Renal cortex interstitium (tissue), 11 donors: ENCODE data around the gene FMNL3. TPM values are rescaled to one million over a fixed set of nuclear protein-coding genes. Genes with fewer than 3 reads are reported as not detected.

ENCODE experiments used
- DNase-seq, 11 donors: peaks; one replicate each; pipeline ENCODE4 v3.0.0-alpha.2; 2013; ENCODE audit warnings: low read depth in 9 of 11, low spot score in 4 of 11; ENCODE audit errors: extremely low read depth in 1 of 11
- polyA plus RNA-seq, 3 donors: library from polyadenylated mRNA; unstranded; fragments of 120-200 nt; gene quantifications; one replicate each; pipeline ENCODE4 v1.2.1, GENCODE V29; 2013; ENCODE audit not compliant: insufficient read length in 3 of 3

Gene FMNL3
- polyA plus RNA-seq, 3 donors, result 35.6 to 43.0 (median 35.7) TPM

DNA sequence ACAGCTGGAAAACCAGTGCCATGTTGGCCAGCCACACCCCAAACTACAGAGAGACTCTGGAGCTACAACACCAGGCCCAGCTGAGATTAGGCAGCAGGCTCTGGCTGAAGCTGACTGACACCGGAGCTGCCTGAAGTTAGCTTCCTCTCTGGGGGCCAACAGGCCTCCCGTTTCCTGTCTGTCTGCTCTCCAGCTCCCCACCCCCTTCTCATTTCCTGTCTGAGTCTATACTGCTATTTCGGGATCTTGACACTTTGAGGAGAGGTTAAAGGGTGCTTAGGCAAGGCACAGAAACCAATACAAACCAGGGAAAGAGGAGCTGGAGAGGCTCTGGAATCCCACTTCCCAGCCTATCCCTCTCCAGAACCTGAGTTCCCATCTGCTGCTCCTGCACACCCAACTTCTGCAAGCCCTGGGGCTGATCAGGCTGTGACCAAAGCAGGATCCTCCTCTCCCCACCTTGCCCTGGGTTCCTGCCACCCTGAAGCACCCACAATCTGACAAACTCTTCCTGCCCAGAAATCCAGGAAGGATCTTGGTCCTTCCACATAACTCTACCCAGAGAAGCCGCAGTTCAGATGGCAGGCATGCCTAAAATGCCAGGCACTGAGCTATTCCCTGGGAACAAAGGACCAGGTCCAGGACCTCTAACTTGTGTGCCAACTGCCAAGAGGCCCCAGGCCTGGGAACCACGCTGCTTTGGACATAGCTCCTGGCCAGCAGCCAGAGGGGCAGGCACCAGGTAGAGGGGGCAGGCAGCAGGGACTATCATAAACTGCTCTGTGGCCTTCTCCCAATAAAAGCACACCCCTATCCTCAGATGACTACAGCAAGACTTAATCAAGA, 44.0 kb downstream of the FMNL3 start:
- DNase-seq, result peak; percentile 59 to 88 (median 77)

GRCh38 chr12:49661746-49662145, 45.5 kb downstream of the FMNL3 start:
- DNase-seq, result no peak

- no peak for DNase-seq
Observed at GRCh38 chr12:49661191-49661590, 46.0 kb downstream of the FMNL3 start.

DNA sequence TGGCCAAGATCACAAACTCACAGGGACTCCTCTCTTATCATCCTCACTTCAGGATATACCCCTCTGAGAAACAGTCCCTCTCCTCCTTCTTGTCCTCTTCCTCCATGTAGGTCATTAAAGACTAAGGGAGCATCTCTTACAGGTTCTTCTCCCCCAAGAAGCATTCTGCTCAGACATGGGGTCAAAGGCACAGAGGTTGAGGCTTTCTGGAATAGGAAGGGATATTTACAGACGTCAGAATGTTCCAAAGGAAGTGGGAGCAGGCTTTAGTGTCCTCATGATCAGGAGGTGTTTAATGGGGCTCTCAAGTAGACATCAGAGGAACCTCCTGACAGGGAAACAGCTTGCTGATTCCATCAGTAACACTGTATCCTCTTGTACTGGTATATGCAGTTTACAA, 47.5 kb downstream of the FMNL3 start:
- DNase-seq, result no peak

GRCh38 chr12:49658276-49658675, 48.9 kb downstream of the FMNL3 start:
- no peak for DNase-seq

- no peak for DNase-seq
Observed at GRCh38 chr12:49655595-49656236, 51.5 kb downstream of the FMNL3 start.

DNA sequence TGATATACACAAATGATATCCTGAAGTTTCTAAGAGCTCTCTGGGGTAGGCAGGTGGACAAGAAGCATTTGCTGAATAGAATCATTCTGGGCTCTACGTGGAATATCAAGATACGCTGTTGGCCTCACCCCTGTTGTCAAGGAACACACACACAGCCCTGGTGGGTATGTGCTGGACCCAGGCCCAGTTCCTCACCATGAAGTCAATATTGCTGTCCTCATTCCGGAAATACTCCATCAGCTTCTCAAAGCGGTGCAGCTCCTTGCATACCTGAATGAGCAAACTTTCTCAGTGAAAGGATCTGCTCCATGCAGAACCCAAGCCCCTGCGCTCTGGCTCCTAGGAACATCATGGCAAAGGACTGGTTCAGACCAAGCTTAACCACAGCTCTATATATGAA, 52.5 kb downstream of the FMNL3 start:
- no peak for DNase-seq

DNA sequence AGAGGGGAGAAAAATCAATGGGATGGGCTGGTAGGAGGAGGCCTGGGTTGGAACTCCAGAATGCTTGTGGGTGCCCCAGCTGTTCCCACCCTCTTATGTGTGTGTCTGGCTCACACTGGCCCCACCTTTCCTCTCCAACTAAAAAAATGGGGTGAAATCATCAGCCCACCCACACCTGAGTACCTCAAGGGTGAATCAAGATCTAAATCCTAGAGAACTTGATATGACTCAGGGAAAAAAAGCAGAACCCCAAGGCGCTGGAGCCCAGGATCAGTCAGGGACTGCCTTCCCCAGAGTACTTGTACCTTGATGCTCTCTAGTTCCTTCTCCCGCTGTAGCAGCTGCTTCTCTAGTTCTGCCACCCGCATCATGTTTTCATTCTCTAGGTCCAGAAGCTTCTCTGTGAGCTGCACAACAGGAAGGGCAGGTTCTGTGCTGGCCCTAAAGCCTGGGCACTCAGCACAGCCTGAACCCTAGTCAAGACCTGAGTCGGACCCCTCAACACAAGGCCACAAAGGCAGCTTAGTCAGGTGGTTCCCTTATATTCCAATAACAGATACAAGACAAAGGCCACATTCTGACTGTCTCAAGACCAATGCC, 54.2 kb downstream of the FMNL3 start:
- DNase-seq, result no peak

- no peak for DNase-seq
Observed at GRCh38 chr12:49651855-49652254, 55.4 kb downstream of the FMNL3 start.

DNA sequence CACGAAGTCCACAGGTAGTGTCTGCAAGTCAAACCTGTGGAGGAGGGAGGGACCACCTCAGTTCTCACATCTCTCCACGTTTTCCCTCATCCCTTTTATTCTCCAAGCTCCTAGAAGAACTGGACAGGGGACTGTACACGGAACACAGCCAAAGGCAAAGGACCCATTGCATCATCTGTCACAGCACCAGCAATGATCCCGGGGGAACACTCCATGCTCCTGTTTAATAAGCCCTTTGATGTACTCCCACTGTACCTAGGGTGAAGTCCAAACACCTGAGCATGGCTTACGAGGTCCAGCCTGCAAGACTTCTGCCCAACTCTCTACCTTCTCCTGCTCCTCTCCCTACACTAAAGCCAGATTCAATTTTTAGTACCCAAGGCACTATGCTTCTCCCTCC, 57.3 kb downstream of the FMNL3 start:
- no peak for DNase-seq

DNA sequence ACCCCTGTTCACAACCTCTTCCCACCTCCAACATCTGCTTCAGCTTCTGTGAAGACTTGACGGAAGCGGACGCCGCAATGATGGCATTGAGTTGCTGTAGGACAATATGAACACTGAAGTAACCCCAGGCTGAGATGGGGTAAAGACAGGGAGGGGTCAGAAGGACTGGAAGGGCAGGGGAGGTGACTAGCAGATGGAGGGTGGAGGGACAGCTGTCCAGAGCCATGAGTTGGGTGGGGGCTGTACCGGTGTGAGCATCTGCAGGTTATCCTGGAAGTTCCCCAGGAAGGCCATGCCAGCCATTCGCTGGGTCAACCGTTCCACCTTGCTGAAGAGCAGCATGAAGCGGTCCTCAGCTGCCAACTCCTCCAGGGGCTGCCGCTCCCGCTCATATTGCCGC, 57.8 kb downstream of the FMNL3 start:
- no peak for DNase-seq

DNA sequence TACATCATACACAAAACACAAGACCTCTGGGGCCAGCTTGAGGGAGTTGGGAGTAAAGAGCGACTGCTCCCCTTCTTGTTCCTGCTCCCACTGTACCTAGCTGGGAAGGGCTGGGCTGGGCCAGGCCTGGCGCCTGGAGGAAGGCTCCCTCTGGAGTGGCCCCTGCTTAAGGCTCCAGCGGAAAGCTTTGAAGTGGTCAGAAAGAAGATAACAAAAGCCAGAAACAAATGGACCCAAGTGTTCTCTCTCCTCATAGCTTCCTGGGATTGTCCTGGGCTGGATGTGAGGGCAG, 58.5 kb downstream of the FMNL3 start:
- no peak for DNase-seq

DNA sequence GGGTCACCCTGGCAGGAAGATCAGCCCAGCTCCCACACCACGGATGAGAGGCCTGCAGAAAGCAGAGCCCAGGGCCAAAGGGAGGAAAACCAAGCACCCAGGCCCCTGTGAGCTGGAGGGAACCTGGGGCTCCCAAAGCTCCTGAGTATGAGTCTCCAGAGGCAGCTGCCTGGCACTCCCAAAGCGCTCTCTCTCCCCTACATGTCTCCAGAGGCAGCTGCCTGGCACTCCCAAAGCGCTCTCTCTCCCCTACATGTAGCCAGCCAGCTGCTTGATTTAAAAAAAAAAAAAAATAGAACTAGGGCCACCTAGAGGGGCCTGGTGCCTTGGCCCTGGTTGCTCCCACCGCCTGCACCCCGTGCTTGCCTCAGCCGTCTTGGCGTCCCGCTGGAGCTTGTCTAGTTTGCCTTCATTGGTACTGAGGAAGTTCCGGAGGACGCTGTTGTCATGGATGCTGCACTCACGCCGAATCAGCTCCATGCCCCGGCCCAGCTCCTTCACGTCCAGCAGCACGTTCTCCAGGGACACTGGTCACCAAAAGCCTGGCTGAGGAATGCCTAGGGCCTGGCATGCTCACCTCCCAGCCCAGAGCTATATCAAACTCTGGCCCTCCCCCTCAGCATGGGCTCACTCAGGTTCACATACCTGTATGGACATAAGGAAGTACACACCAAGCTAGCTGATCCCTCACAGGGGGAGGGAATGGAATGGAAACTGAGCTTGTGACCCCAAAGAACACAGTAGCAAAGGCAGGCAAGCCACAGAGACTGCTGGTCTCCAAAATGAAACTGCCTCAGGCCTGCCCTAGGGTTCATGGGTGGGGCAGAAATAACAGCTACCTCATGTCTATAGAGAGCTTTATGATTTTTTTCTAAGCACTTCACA, 59.1 kb downstream of the FMNL3 start:
- DNase-seq, result no peak

GRCh38 chr12:49646871-49647654, 60.1 kb downstream of the FMNL3 start:
- DNase-seq, result no peak

- no peak for DNase-seq
Observed at GRCh38 chr12:49646331-49646830, 60.8 kb downstream of the FMNL3 start.

DNA sequence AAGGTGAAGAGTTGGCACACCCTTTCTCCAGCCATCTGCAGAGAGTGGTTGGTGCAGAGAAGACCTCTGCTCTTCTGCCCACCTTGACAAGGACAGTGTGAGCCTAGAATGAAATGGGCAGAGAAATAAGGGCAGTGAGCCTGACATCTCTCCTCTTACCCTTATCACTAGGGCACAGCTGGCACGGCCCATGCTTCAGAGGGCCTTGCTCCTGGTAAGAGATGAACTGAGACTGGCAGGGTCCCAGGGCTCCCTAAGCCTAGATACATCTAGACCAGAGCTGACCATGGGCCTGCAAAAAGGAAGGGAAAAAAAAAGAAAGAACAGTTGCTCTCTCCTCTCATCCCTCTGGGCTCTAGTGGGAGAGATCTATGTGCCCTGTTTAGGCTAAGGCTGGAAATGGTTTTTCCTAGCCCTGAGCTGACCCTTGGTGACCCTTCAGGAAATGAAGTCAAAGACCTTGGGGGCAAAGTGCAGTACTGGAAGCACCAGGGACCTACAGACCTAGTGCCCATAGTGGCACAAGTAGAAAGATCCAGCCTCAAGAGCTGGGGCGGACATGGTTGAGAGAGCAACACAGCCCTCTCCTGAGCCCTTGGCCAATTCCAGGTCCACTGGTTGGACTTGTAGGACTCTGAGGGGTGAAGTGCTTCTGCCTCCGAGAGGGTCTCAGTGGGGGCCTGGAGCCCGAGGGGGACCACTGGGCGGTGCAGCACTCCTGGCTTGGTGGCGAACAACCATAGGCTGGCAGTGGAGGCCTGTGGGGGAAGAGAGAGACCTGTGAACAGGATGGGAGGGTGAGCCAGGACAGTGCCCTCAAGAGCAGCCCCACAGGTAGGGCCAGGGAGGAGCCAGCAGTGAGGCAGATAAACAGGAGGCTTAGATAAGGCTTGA, 61.8 kb downstream of the FMNL3 start:
- no peak for DNase-seq

- peak in 9 of 11 donors; percentile 53 to 81 (median 74) for DNase-seq
Observed at GRCh38 chr12:49644620-49644994, 62.6 kb downstream of the FMNL3 start.
